GM23338 (cell line): Measurements from ENCODE around the gene KRTAP19-4. TPM values are rescaled to one million over a fixed set of nuclear protein-coding genes. Genes with fewer than 3 reads are reported as not detected.

Experiments used
- ATAC-seq: fragments of 200-7000 bp; cut with Tn5 transposase; 3 replicates; pipeline ENCODE4 v1.9.1; 2020
- DNase-seq: peaks from one replicate; pipeline ENCODE4 v3.0.0-alpha.2; 2015; ENCODE audit warnings: low spot score
- H2AFZ ChIP-seq: fragments of 200-600 bp; sonication (generic); 2 replicates; pipeline ENCODE4 v1.8.0; 2016; ENCODE audit warnings: antibody characterized with exemption, mild to moderate bottlenecking, moderate library complexity
- H3F3A ChIP-seq: fragments of 200-600 bp; sonication (generic); replicated peaks from 2 replicates; pipeline ENCODE4 v1.8.0; 2017; ENCODE audit warnings: antibody characterized with exemption, mixed run types, low read depth
- H3K27ac ChIP-seq: fragments of 200-600 bp; sonication (generic); 2 replicates; pipeline ENCODE4 v1.6.1; 2016; ENCODE audit warnings: low read depth
- H3K27me3 ChIP-seq: fragments of 200-600 bp; sonication (generic); 2 replicates; pipeline ENCODE4 v1.8.0; 2016; ENCODE audit warnings: mild to moderate bottlenecking, mixed run types, moderate library complexity; ENCODE audit not compliant: insufficient read depth
- H3K36me3 ChIP-seq: fragments of 200-600 bp; sonication (generic); 2 replicates; pipeline ENCODE4 v1.8.0; 2016; ENCODE audit warnings: mild to moderate bottlenecking; ENCODE audit not compliant: insufficient read depth
- H3K4me1 ChIP-seq: fragments of 200-600 bp; sonication (generic); 2 replicates; pipeline ENCODE4 v1.8.0; 2016; ENCODE audit warnings: mild to moderate bottlenecking, moderate library complexity; ENCODE audit not compliant: insufficient read depth
- H3K4me2 ChIP-seq: fragments of 200-600 bp; sonication (generic); 2 replicates; pipeline ENCODE4 v1.7.1; 2017; ENCODE audit warnings: mixed run types
- H3K4me3 ChIP-seq: fragments of 200-600 bp; sonication (generic); 2 replicates; pipeline ENCODE4 v1.6.1; 2016; ENCODE audit warnings: mixed run types
- H3K79me2 ChIP-seq: fragments of 200-600 bp; sonication (generic); replicated peaks from 2 replicates; pipeline ENCODE4 v1.8.0; 2017; ENCODE audit warnings: mild to moderate bottlenecking; ENCODE audit not compliant: insufficient read depth
- H3K9me2 ChIP-seq: fragments of 200-600 bp; sonication (generic); 2 replicates; pipeline ENCODE4 v1.8.0; 2017; ENCODE audit not compliant: insufficient read depth
- H4K20me1 ChIP-seq: fragments of 200-600 bp; sonication (generic); replicated peaks from 2 replicates; pipeline ENCODE4 v1.8.0; 2017; ENCODE audit warnings: mild to moderate bottlenecking; ENCODE audit not compliant: insufficient read depth
- H3K27ac Mint-ChIP-seq: 2 replicates; pipeline ENCODE4 v1.8.0; 2020; ENCODE audit warnings: inconsistent platforms, mild to moderate bottlenecking, moderate library complexity, mixed read lengths
- H3K27me3 Mint-ChIP-seq: 3 replicates; pipeline ENCODE4 v1.8.0; 2022; ENCODE audit warnings: low read depth, mild to moderate bottlenecking, moderate library complexity, mixed read lengths, inconsistent platforms; ENCODE audit not compliant: insufficient read depth, poor library complexity
- H3K36me3 Mint-ChIP-seq: 3 replicates; pipeline ENCODE4 v1.8.0; 2021; ENCODE audit warnings: low read depth, mild to moderate bottlenecking, inconsistent platforms, moderate library complexity, mixed read lengths
- H3K4me1 Mint-ChIP-seq: 3 replicates; pipeline ENCODE4 v1.8.0; 2020; ENCODE audit warnings: mild to moderate bottlenecking, inconsistent platforms, mixed read lengths
- H3K4me3 Mint-ChIP-seq: 3 replicates; pipeline ENCODE4 v1.8.0; 2021; ENCODE audit warnings: moderate library complexity, mild to moderate bottlenecking, inconsistent platforms, mixed read lengths
- H3K9me3 Mint-ChIP-seq: 3 replicates; pipeline ENCODE4 v1.8.0; 2020; ENCODE audit warnings: moderate library complexity, mild to moderate bottlenecking, inconsistent platforms, mixed read lengths
- CREB1 ChIP-seq: fragments of 250-450 bp; sonication (Bioruptor Pico); IDR thresholded peaks from 2 replicates; pipeline ENCODE4 v1.5.0; 2020; ENCODE audit warnings: low read depth, mild to moderate bottlenecking, moderate library complexity
- EZH2phosphoT487 ChIP-seq: fragments of 200-600 bp; sonication (generic); IDR thresholded peaks from one replicate; pipeline ENCODE4 v1.8.1; 2018; ENCODE audit warnings: antibody characterized with exemption; ENCODE audit not compliant: unreplicated experiment
- POLR2AphosphoS5 ChIP-seq: IDR thresholded peaks from 2 replicates; pipeline ENCODE4 v1.6.1; 2016; ENCODE audit warnings: antibody characterized with exemption, low read depth
- polyA plus RNA-seq: library from polyadenylated mRNA; unstranded; fragments of >200 nt; fragmentation: Nextera tagmentation; extraction: Ambion mirVana; gene quantifications from 2 replicates; pipeline ENCODE4 v1.2.1, GENCODE V29; 2016
- total RNA-seq: library from RNA; depleted of rRNA; stranded (reverse); fragments of >200 nt; shearing (Covaris generic); gene quantifications from 2 replicates; pipeline ENCODE4 v1.2.3, GENCODE V29; 2014
- TF ChIP-seq, protein P1 (sequence below), 2 experiments: fragments of 200-600 bp in 1 of 2; sonication (generic) in 1 of 2; conservative IDR thresholded peaks; 2 replicates each; pipeline versions ENCODE4 v1.5.1 to v1.6.1; 2016 to 2017; ENCODE audit warnings: antibody characterized with exemption in 2 of 2, low read depth in 2 of 2, mild to moderate bottlenecking in 2 of 2, moderate library complexity in 1 of 2
- TF ChIP-seq, protein P2 (sequence below): IDR thresholded peaks from one replicate; pipeline ENCODE4 v1.6.1; 2018; ENCODE audit warnings: antibody characterized with exemption; ENCODE audit not compliant: unreplicated experiment
- TF ChIP-seq, protein P3 (sequence below): IDR thresholded peaks from 2 replicates; pipeline ENCODE4 v1.6.1; 2016; ENCODE audit warnings: antibody characterized with exemption
- TF ChIP-seq, protein P4 (sequence below): fragments of 250-450 bp; sonication (Bioruptor Pico); IDR thresholded peaks from 2 replicates; pipeline ENCODE4 v1.5.0; 2020; ENCODE audit warnings: mild to moderate bottlenecking, moderate library complexity

KRTAP19-4 gene
- total and polyA plus RNA-seq, 2 experiments from 2014 or later: not detected

- Histone ChIP-seq H3K79me2 (no peaks in the 10 kb centered on the region), H4K20me1 (no peaks in the 10 kb centered on the region), H3F3A (no peaks in the 10 kb centered on the region), H2AFZ (no peak overlapping the region), H3K4me3 (no peak overlapping the region), H3K4me1 (no peaks in the 10 kb centered on the region; the same call in 1 of the 2 replicates), H3K36me3 (no peaks in the 10 kb centered on the region), H3K9me2 (no peaks in the 10 kb centered on the region), H3K4me2 (no peak overlapping the region), H3K27me3 (no peaks in the 10 kb centered on the region), H3K27ac (no peak overlapping the region)
- peak; percentile 69 for ATAC-seq
- Mint-ChIP-seq H3K4me3 (no peak overlapping the region), H3K36me3 (no peaks in the 10 kb centered on the region), H3K27ac (no peak overlapping the region), H3K27me3 (no peaks in the 10 kb centered on the region), H3K9me3 (no peaks in the 10 kb centered on the region), H3K4me1 (no peaks in the 10 kb centered on the region)
- peak; percentile 67 for DNase-seq
- TF ChIP-seq, protein P1, sequence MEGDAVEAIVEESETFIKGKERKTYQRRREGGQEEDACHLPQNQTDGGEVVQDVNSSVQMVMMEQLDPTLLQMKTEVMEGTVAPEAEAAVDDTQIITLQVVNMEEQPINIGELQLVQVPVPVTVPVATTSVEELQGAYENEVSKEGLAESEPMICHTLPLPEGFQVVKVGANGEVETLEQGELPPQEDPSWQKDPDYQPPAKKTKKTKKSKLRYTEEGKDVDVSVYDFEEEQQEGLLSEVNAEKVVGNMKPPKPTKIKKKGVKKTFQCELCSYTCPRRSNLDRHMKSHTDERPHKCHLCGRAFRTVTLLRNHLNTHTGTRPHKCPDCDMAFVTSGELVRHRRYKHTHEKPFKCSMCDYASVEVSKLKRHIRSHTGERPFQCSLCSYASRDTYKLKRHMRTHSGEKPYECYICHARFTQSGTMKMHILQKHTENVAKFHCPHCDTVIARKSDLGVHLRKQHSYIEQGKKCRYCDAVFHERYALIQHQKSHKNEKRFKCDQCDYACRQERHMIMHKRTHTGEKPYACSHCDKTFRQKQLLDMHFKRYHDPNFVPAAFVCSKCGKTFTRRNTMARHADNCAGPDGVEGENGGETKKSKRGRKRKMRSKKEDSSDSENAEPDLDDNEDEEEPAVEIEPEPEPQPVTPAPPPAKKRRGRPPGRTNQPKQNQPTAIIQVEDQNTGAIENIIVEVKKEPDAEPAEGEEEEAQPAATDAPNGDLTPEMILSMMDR (conservative IDR thresholded peaks at IDR 0.05; ENCODE audit: low read depth in 2 of 2): peak; percentile 61 to 62
- TF ChIP-seq, protein P2, sequence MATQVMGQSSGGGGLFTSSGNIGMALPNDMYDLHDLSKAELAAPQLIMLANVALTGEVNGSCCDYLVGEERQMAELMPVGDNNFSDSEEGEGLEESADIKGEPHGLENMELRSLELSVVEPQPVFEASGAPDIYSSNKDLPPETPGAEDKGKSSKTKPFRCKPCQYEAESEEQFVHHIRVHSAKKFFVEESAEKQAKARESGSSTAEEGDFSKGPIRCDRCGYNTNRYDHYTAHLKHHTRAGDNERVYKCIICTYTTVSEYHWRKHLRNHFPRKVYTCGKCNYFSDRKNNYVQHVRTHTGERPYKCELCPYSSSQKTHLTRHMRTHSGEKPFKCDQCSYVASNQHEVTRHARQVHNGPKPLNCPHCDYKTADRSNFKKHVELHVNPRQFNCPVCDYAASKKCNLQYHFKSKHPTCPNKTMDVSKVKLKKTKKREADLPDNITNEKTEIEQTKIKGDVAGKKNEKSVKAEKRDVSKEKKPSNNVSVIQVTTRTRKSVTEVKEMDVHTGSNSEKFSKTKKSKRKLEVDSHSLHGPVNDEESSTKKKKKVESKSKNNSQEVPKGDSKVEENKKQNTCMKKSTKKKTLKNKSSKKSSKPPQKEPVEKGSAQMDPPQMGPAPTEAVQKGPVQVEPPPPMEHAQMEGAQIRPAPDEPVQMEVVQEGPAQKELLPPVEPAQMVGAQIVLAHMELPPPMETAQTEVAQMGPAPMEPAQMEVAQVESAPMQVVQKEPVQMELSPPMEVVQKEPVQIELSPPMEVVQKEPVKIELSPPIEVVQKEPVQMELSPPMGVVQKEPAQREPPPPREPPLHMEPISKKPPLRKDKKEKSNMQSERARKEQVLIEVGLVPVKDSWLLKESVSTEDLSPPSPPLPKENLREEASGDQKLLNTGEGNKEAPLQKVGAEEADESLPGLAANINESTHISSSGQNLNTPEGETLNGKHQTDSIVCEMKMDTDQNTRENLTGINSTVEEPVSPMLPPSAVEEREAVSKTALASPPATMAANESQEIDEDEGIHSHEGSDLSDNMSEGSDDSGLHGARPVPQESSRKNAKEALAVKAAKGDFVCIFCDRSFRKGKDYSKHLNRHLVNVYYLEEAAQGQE: no peak
- no peak for TF ChIP-seq EZH2phosphoT487
- TF ChIP-seq POLR2AphosphoS5: no peak
- TF ChIP-seq, protein P3, sequence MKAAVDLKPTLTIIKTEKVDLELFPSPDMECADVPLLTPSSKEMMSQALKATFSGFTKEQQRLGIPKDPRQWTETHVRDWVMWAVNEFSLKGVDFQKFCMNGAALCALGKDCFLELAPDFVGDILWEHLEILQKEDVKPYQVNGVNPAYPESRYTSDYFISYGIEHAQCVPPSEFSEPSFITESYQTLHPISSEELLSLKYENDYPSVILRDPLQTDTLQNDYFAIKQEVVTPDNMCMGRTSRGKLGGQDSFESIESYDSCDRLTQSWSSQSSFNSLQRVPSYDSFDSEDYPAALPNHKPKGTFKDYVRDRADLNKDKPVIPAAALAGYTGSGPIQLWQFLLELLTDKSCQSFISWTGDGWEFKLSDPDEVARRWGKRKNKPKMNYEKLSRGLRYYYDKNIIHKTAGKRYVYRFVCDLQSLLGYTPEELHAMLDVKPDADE: no peak
- TF ChIP-seq CREB1 (CRISPR knock-in tag): no peak
These were observed 33.3 kb downstream of the KRTAP19-4 start for GRCh38 chr21:30463713-30464112.

DNA sequence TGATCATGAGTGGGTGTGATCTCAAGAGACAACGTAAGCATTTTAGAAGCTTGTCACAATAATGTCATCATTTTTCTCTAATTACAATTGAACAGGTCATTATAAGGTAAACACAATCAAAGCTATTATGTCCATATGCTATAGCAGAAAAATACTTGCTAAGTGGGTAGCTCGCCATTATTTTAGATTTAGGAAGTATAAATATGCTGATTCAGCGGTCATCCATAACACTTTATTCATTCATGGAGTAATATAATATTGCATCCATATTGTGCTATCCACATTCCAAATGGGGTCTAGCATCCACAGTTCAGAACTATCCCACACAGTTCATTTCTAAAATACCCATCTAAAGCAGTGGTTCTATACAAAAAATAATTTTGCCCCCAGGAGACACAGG lies 48.5 kb downstream of the KRTAP19-4 start:
- Histone ChIP-seq H3K4me1 (peaks cover 12% of the 10 kb centered on the region), H3F3A (no peaks in the 10 kb centered on the region), H2AFZ (no peak overlapping the region), H3K4me2 (no peak overlapping the region), H3K9me2 (0 out of 2 replicates have a peak, but pooled peaks cover 3% of the 10 kb centered on the region), H3K27ac (no peak overlapping the region), H3K36me3 (no peaks in the 10 kb centered on the region), H4K20me1 (no peaks in the 10 kb centered on the region; the same call in 1 of the 2 replicates), H3K4me3 (no peak overlapping the region), H3K27me3 (no peaks in the 10 kb centered on the region), H3K79me2 (no peaks in the 10 kb centered on the region)
- Mint-ChIP-seq H3K27me3 (no peaks in the 10 kb centered on the region), H3K36me3 (no peaks in the 10 kb centered on the region), H3K9me3 (no peaks in the 10 kb centered on the region), H3K4me3 (no peak overlapping the region), H3K4me1 (peaks cover 14% of the 10 kb centered on the region), H3K27ac (no peak overlapping the region)
- DNase-seq (no peak), ATAC-seq (no peak)
- TF ChIP-seq, protein P4, sequence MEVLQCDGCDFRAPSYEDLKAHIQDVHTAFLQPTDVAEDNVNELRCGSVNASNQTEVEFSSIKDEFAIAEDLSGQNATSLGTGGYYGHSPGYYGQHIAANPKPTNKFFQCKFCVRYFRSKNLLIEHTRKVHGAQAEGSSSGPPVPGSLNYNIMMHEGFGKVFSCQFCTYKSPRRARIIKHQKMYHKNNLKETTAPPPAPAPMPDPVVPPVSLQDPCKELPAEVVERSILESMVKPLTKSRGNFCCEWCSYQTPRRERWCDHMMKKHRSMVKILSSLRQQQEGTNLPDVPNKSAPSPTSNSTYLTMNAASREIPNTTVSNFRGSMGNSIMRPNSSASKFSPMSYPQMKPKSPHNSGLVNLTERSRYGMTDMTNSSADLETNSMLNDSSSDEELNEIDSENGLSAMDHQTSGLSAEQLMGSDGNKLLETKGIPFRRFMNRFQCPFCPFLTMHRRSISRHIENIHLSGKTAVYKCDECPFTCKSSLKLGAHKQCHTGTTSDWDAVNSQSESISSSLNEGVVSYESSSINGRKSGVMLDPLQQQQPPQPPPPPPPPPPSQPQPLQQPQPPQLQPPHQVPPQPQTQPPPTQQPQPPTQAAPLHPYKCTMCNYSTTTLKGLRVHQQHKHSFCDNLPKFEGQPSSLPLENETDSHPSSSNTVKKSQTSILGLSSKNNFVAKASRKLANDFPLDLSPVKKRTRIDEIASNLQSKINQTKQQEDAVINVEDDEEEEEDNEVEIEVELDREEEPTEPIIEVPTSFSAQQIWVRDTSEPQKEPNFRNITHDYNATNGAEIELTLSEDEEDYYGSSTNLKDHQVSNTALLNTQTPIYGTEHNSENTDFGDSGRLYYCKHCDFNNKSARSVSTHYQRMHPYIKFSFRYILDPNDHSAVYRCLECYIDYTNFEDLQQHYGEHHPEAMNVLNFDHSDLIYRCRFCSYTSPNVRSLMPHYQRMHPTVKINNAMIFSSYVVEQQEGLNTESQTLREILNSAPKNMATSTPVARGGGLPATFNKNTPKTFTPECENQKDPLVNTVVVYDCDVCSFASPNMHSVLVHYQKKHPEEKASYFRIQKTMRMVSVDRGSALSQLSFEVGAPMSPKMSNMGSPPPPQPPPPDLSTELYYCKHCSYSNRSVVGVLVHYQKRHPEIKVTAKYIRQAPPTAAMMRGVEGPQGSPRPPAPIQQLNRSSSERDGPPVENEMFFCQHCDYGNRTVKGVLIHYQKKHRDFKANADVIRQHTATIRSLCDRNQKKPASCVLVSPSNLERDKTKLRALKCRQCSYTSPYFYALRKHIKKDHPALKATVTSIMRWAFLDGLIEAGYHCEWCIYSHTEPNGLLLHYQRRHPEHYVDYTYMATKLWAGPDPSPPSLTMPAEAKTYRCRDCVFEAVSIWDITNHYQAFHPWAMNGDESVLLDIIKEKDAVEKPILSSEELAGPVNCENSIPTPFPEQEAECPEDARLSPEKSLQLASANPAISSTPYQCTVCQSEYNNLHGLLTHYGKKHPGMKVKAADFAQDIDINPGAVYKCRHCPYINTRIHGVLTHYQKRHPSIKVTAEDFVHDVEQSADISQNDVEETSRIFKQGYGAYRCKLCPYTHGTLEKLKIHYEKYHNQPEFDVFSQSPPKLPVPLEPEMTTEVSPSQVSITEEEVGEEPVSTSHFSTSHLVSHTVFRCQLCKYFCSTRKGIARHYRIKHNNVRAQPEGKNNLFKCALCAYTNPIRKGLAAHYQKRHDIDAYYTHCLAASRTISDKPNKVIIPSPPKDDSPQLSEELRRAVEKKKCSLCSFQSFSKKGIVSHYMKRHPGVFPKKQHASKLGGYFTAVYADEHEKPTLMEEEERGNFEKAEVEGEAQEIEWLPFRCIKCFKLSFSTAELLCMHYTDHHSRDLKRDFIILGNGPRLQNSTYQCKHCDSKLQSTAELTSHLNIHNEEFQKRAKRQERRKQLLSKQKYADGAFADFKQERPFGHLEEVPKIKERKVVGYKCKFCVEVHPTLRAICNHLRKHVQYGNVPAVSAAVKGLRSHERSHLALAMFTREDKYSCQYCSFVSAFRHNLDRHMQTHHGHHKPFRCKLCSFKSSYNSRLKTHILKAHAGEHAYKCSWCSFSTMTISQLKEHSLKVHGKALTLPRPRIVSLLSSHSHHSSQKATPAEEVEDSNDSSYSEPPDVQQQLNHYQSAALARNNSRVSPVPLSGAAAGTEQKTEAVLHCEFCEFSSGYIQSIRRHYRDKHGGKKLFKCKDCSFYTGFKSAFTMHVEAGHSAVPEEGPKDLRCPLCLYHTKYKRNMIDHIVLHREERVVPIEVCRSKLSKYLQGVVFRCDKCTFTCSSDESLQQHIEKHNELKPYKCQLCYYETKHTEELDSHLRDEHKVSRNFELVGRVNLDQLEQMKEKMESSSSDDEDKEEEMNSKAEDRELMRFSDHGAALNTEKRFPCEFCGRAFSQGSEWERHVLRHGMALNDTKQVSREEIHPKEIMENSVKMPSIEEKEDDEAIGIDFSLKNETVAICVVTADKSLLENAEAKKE (CRISPR knock-in tag): no peak
